ENCODE results near the gene STK40. TPM values are rescaled to one million over a fixed set of nuclear protein-coding genes. Genes with fewer than 3 reads are reported as not detected.

The STK40 gene
- total and polyA plus RNA-seq, 9 donors = 22.9 to 104 (median 67.6) TPM

GRCh38 chr1:36397378-36398230 lies 11.9 kb upstream of the STK40 start, which contains the start of gene LSM10:
TSS of gene LSM10 (minus strand) at chr1:36397908. CDS start at chr1:36394129, 3,779 bp downstream.
- intact Hi-C loops (cut with DNase I) = no loop called here
- H3K9me3 ChIP-seq = no peaks in the 10 kb centered on the region
- H3K36me3 ChIP-seq = no peaks in the 10 kb centered on the region
- peak within 1 kb of the TSS; percentile 62 for H3K4me3 ChIP-seq
- TF ChIP-seq CTCF (IDR thresholded peaks at IDR 0.05) = no peak
- peak; percentile 97 for TF ChIP-seq POLR2A (IDR thresholded peaks at IDR 0.05)
- peak; percentile 48 for TF ChIP-seq EP300 (IDR thresholded peaks at IDR 0.05)
- H3K27me3 ChIP-seq = no peaks in the 10 kb centered on the region
- DNase-seq = peak; percentile 89 to 96 (median 93)
- H3K4me1 ChIP-seq (ENCODE audit: insufficient read depth) = peaks cover 3% of the 10 kb centered on the region
- H3K27ac ChIP-seq = peak within 1 kb of the TSS; percentile 52 to 84
- WGBS, 3 donors = 0% methylated on average over 50 to 60 of the region's 60 CpGs

GRCh38 chr1:36397083-36397377 lies 11.3 kb upstream of the STK40 start:
- H3K27ac ChIP-seq = peak overlapping the region; percentile 52 to 84
- intact Hi-C loops (cut with DNase I) = no loop called here
- peak overlapping the region; percentile 62 for H3K4me3 ChIP-seq
- H3K27me3 ChIP-seq = no peaks in the 10 kb centered on the region
- TF ChIP-seq CTCF (IDR thresholded peaks at IDR 0.05) = no peak
- 1 to 5% (median 4%) methylated on average over 5 of the region's 5 CpGs for WGBS, 3 donors
- no peaks in the 10 kb centered on the region for H3K36me3 ChIP-seq
- no peak for DNase-seq
- peaks cover 3% of the 10 kb centered on the region for H3K4me1 ChIP-seq (ENCODE audit: insufficient read depth)
- H3K9me3 ChIP-seq = no peaks in the 10 kb centered on the region

GRCh38 chr1:36396359-36396758 lies 10.6 kb upstream of the STK40 start:
- no peak for TF ChIP-seq EP300 (IDR thresholded peaks at IDR 0.05)
- TF ChIP-seq CTCF (IDR thresholded peaks at IDR 0.05) = no peak
- TF ChIP-seq POLR2A (IDR thresholded peaks at IDR 0.05) = no peak
- intact Hi-C loops (cut with DNase I) = no loop called here
- no peaks in the 10 kb centered on the region for H3K9me3 ChIP-seq
- 71 to 75% (median 73%) methylated on average over 6 of the region's 6 CpGs for WGBS, 3 donors
- peaks cover 3% of the 10 kb centered on the region for H3K4me1 ChIP-seq (ENCODE audit: insufficient read depth)
- no peak overlapping the region for H3K4me3 ChIP-seq
- H3K27me3 ChIP-seq = no peaks in the 10 kb centered on the region
- no peak overlapping the region for H3K27ac ChIP-seq
- no peaks in the 10 kb centered on the region for H3K36me3 ChIP-seq
- DNase-seq = peak in 1 of 5 donors; percentile 18

GRCh38 chr1:36393686-36394085 lies 8.0 kb upstream of the STK40 start:
- intact Hi-C loops (cut with DNase I) = no loop called here
- 88 to 92% (median 92%) methylated on average over 19 of the region's 19 CpGs for WGBS, 3 donors

More at GRCh38 chr1:36393686-36394085, 8.0 kb upstream of the STK40 start:
- Histone ChIP-seq H3K4me1 (ENCODE audit: insufficient read depth) (peaks cover 3% of the 10 kb centered on the region), H3K36me3 (no peaks in the 10 kb centered on the region), H3K27me3 (no peaks in the 10 kb centered on the region), H3K9me3 (no peaks in the 10 kb centered on the region), H3K27ac (no peak overlapping the region), H3K4me3 (no peak overlapping the region)
- no peak for TF ChIP-seq CTCF (IDR thresholded peaks at IDR 0.05)
- TF ChIP-seq EP300 (IDR thresholded peaks at IDR 0.05) = no peak
- no peak for TF ChIP-seq POLR2A (IDR thresholded peaks at IDR 0.05)
- DNase-seq = peak in 1 of 5 donors; percentile 28
